HepG2 (cell line): ENCODE data around the gene TP53TG5. TPM values are rescaled to one million over a fixed set of nuclear protein-coding genes. Genes with fewer than 3 reads are reported as not detected.

Experiments used
- AKAP8 ChIP-seq: sonication (generic); formaldehyde crosslinking; IDR thresholded peaks from 2 replicates; pipeline ENCODE4 v1.5.1; 2020; ENCODE audit warnings: mild to moderate bottlenecking, missing genetic modification reagents
- ARID4A ChIP-seq: sonication (generic); formaldehyde crosslinking; IDR thresholded peaks from 2 replicates; pipeline ENCODE4 v1.5.0; 2020; ENCODE audit warnings: mild to moderate bottlenecking, missing genetic modification reagents, borderline replicate concordance
- DPF2 ChIP-seq: sonication (generic); formaldehyde crosslinking; IDR thresholded peaks from 2 replicates; pipeline ENCODE4 v1.4.0; 2020; ENCODE audit warnings: mild to moderate bottlenecking, low read depth, missing genetic modification reagents, borderline replicate concordance
- E2F2 ChIP-seq: sonication (generic); formaldehyde crosslinking; IDR thresholded peaks from 2 replicates; pipeline ENCODE4 v1.4.0; 2020; ENCODE audit warnings: missing genetic modification reagents, borderline replicate concordance
- HNRNPLL ChIP-seq: fragments of 200-400 bp; formaldehyde crosslinking; IDR thresholded peaks from 2 replicates; pipeline ENCODE4 v1.6.1; 2017; ENCODE audit warnings: mild to moderate bottlenecking, low read depth, low read length; ENCODE audit not compliant: poor library complexity, severe bottlenecking
- ISL2 ChIP-seq: sonication (generic); formaldehyde crosslinking; IDR thresholded peaks from 2 replicates; pipeline ENCODE4 v1.5.0; 2020; ENCODE audit warnings: missing genetic modification reagents
- KDM6A ChIP-seq: IDR thresholded peaks from 2 replicates; pipeline ENCODE4 v1.6.1; 2016; ENCODE audit warnings: low read depth
- NKX3-1 ChIP-seq: sonication (generic); formaldehyde crosslinking; IDR thresholded peaks from 2 replicates; pipeline ENCODE4 v1.5.0; 2020; ENCODE audit warnings: missing genetic modification reagents
- NR1H2 ChIP-seq: sonication (generic); formaldehyde crosslinking; IDR thresholded peaks from 2 replicates; pipeline ENCODE4 v1.8.1; 2022; ENCODE audit warnings: low read depth, missing genetic modification reagents, borderline replicate concordance
- NR2F6 ChIP-seq, 2 experiments: IDR thresholded peaks; 2 replicates each; pipeline ENCODE4 v1.6.1; 2016; ENCODE audit warnings: antibody characterized with exemption in 1 of 2, mild to moderate bottlenecking in 1 of 2
- PITX1 ChIP-seq: sonication (generic); formaldehyde crosslinking; IDR thresholded peaks from 2 replicates; pipeline ENCODE4 v1.5.1; 2020; ENCODE audit warnings: mild to moderate bottlenecking, missing genetic modification reagents
- REPIN1 ChIP-seq: sonication (generic); formaldehyde crosslinking; IDR thresholded peaks from 2 replicates; pipeline ENCODE4 v1.8.0; 2022; ENCODE audit warnings: missing genetic modification reagents, low read depth, mild to moderate bottlenecking, borderline replicate concordance
- SOX5 ChIP-seq: IDR thresholded peaks from 2 replicates; pipeline ENCODE4 v1.6.1; 2016; ENCODE audit warnings: borderline replicate concordance
- SSRP1 ChIP-seq: IDR thresholded peaks from 2 replicates; pipeline ENCODE4 v1.6.1; 2016; ENCODE audit warnings: control low read depth
- ZBTB1 ChIP-seq: sonication (generic); formaldehyde crosslinking; IDR thresholded peaks from 2 replicates; pipeline ENCODE4 v1.4.0; 2020; ENCODE audit warnings: missing genetic modification reagents, borderline replicate concordance
- ZNF180 ChIP-seq: sonication (generic); formaldehyde crosslinking; IDR thresholded peaks from 2 replicates; pipeline ENCODE4 v1.4.0; 2020; ENCODE audit warnings: low read depth, missing genetic modification reagents, borderline replicate concordance
- ZNF33A ChIP-seq: sonication (generic); formaldehyde crosslinking; IDR thresholded peaks from 2 replicates; pipeline ENCODE4 v1.5.1; 2020; ENCODE audit warnings: missing genetic modification reagents, mild to moderate bottlenecking, moderate library complexity, borderline replicate concordance
- ZNF343 ChIP-seq: sonication (generic); formaldehyde crosslinking; IDR thresholded peaks from 2 replicates; pipeline ENCODE4 v1.4.0; 2020; ENCODE audit warnings: mild to moderate bottlenecking, missing genetic modification reagents
- ZNF552 ChIP-seq: sonication (generic); formaldehyde crosslinking; IDR thresholded peaks from 2 replicates; pipeline ENCODE4 v1.9.0; 2022; ENCODE audit warnings: missing genetic modification reagents, mild to moderate bottlenecking, borderline replicate concordance
- ZNF7 ChIP-seq: IDR thresholded peaks from 2 replicates; pipeline ENCODE4 v1.6.1; 2016; ENCODE audit warnings: missing biosample characterization, missing genetic modification reagents
- polyA plus RNA-seq, 8 experiments: library from polyadenylated mRNA; depleted of rRNA in 3 of 8; stranded (reverse) in 7 of 8; unstranded in 1 of 8; fragments of >200 nt; fragmentation: Illumina TruSeq in 4 of 8; extraction: Trizol in 4 of 8; gene quantifications; 2 replicates each; pipeline versions ENCODE4 v1.2.1 to v1.2.3, GENCODE V29; 2011 to 2016; ENCODE audit warnings: low read depth in 4 of 8, missing spikeins in 1 of 8, mixed read lengths in 1 of 8; ENCODE audit not compliant: insufficient read depth in 1 of 8
- total RNA-seq, 5 experiments: library from RNA; depleted of rRNA; stranded (reverse); fragments of >200 nt; fragmentation: Illumina TruSeq; extraction: Trizol; gene quantifications; 2 replicates each; pipeline ENCODE4 v1.2.3, GENCODE V29; 2016; ENCODE audit warnings: low read depth in 1 of 5
- TF ChIP-seq, protein P1 (sequence below): sonication (generic); formaldehyde crosslinking; IDR thresholded peaks from 2 replicates; pipeline ENCODE4 v1.9.0; 2022; ENCODE audit warnings: low read depth, missing genetic modification reagents
- TF ChIP-seq, protein P2 (sequence below): IDR thresholded peaks from 2 replicates; pipeline ENCODE4 v1.6.1; 2016; ENCODE audit warnings: missing compliant biosample characterization, missing genetic modification reagents, borderline replicate concordance

The TP53TG5 gene
- total and polyA plus RNA-seq, 2 of the 13 experiments (the other 11 are each of a cell fraction or from before 2014, with no cell fraction given), result 0.11 TPM; not detected in 1

GRCh38 chr20:45343532-45344167 is 34.5 kb downstream of the TP53TG5 start (continued):
- TF ChIP-seq, protein P1, sequence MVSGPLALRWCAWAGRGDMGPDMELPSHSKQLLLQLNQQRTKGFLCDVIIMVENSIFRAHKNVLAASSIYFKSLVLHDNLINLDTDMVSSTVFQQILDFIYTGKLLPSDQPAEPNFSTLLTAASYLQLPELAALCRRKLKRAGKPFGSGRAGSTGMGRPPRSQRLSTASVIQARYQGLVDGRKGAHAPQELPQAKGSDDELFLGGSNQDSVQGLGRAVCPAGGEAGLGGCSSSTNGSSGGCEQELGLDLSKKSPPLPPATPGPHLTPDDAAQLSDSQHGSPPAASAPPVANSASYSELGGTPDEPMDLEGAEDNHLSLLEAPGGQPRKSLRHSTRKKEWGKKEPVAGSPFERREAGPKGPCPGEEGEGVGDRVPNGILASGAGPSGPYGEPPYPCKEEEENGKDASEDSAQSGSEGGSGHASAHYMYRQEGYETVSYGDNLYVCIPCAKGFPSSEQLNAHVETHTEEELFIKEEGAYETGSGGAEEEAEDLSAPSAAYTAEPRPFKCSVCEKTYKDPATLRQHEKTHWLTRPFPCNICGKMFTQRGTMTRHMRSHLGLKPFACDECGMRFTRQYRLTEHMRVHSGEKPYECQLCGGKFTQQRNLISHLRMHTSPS (CRISPR knock-in tag), result no peak; the same call in none of the 2 replicates
- TF ChIP-seq NR2F6 (IDR thresholded peaks at IDR 0.05) (peak; percentile 11), NR2F6 (CRISPR knock-in tag; IDR thresholded peaks at IDR 0.05) (no peak), SOX5 (CRISPR knock-in tag) (no peak), ZNF7 (no peak), DPF2 (peak; percentile 8; the same call in 1 of the 2 replicates), ZBTB1 (no peak), KDM6A (CRISPR knock-in tag) (peak; percentile 33; the same call in 1 of the 2 replicates), ZNF343 (peak; percentile 66; the same call in 1 of the 2 replicates), ZNF33A (CRISPR knock-in tag) (no peak), AKAP8 (no peak), REPIN1 (CRISPR knock-in tag) (peak; percentile 80), SSRP1 (CRISPR knock-in tag) (no peak), PITX1 (CRISPR knock-in tag) (peak; percentile 84; the same call in 1 of the 2 replicates), HNRNPLL (no peak), E2F2 (CRISPR knock-in tag) (no peak), NKX3-1 (CRISPR knock-in tag) (0 out of 2 replicates have a peak, but pooled peaks have one; percentile 59), ARID4A (CRISPR knock-in tag) (peak; percentile 43; the same call in 1 of the 2 replicates), ISL2 (CRISPR knock-in tag) (no peak; the same call in 1 of the 2 replicates), ZNF180 (no peak), NR1H2 (no peak), ZNF552 (CRISPR knock-in tag) (no peak)
- TF ChIP-seq, protein P2, sequence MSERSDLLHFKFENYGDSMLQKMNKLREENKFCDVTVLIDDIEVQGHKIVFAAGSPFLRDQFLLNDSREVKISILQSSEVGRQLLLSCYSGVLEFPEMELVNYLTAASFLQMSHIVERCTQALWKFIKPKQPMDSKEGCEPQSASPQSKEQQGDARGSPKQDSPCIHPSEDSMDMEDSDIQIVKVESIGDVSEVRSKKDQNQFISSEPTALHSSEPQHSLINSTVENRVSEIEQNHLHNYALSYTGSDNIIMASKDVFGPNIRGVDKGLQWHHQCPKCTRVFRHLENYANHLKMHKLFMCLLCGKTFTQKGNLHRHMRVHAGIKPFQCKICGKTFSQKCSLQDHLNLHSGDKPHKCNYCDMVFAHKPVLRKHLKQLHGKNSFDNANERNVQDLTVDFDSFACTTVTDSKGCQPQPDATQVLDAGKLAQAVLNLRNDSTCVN (CRISPR knock-in tag), result no peak
